HEK293 (cell line): ENCODE results near the gene DNAJC27.

Source experiments
- CTCF ChIA-PET: fragments of 350-600 bp; formaldehyde crosslinking; extraction: SDS; loops from one replicate; lab custom pipeline; 2021; ENCODE audit warnings: antibody characterized with exemption; lab: Yijun Ruan, JAX
- POLR2A ChIA-PET: fragments of 300-600 bp; formaldehyde crosslinking; extraction: SDS; loops from one replicate; lab custom pipeline; 2020; ENCODE audit warnings: antibody characterized with exemption, inconsistent platforms; lab: Yijun Ruan, JAX
- H3K27ac ChIP-seq: fragments of 200-500 bp; sonication (Bioruptor generic); 2 replicates; pipeline ENCODE4 v1.5.1; 2014; ENCODE audit warnings: low read depth, low read length, control low read depth, inconsistent platforms; ENCODE audit errors: extremely low read depth
- H3K36me3 ChIP-seq, 2 experiments: fragments of 200-500 bp in 1 of 2; sonication (Bioruptor generic) in 1 of 2; 1 replicate in 1 of 2; 2 replicates in 1 of 2; pipeline ENCODE4 v1.5.1; 2014 to 2017; ENCODE audit warnings: inconsistent platforms in 2 of 2, low read length in 2 of 2; ENCODE audit not compliant: control insufficient read depth in 2 of 2, insufficient read depth in 1 of 2
- H3K4me1 ChIP-seq: fragments of 200-500 bp; sonication (Bioruptor generic); 2 replicates; pipeline ENCODE4 v1.5.1; 2014; ENCODE audit warnings: mild to moderate bottlenecking, low read length, inconsistent platforms; ENCODE audit not compliant: control insufficient read depth, insufficient read depth
- H3K4me3 ChIP-seq: 2 replicates; pipeline ENCODE4 v1.5.1; 2011; ENCODE audit warnings: low read depth, mild to moderate bottlenecking, control low read depth, low read length, moderate library complexity
- H3K9me3 ChIP-seq: fragments of 200-500 bp; sonication (Bioruptor generic); 2 replicates; pipeline ENCODE4 v1.5.1; 2014; ENCODE audit warnings: low read depth, low read length, inconsistent platforms; ENCODE audit not compliant: control insufficient read depth, insufficient read depth
- MEIS1 ChIP-seq: sonication (generic); formaldehyde crosslinking; IDR thresholded peaks from 2 replicates; pipeline ENCODE4 v1.8.1; 2022; ENCODE audit warnings: missing genetic modification reagents, mild to moderate bottlenecking, borderline replicate concordance
- MYNN ChIP-seq: fragments of 450-650 bp; formaldehyde crosslinking; IDR thresholded peaks from 2 replicates; pipeline ENCODE4 v1.5.1; 2016; ENCODE audit warnings: missing biosample characterization, missing genetic modification characterization, borderline replicate concordance
- PRDM2 ChIP-seq: fragments of 450-650 bp; formaldehyde crosslinking; IDR thresholded peaks from 2 replicates; pipeline ENCODE4 v1.5.1; 2016; ENCODE audit warnings: missing biosample characterization, missing genetic modification characterization, borderline replicate concordance
- ZBTB1 ChIP-seq: fragments of 450-650 bp; formaldehyde crosslinking; IDR thresholded peaks from 2 replicates; pipeline ENCODE4 v1.5.1; 2016; ENCODE audit warnings: missing biosample characterization, missing genetic modification characterization
- ZBTB10 ChIP-seq: fragments of 450-650 bp; formaldehyde crosslinking; IDR thresholded peaks from 2 replicates; pipeline ENCODE4 v1.5.1; 2016; ENCODE audit warnings: missing biosample characterization, missing genetic modification characterization
- ZBTB49 ChIP-seq: fragments of 450-650 bp; formaldehyde crosslinking; IDR thresholded peaks from 2 replicates; pipeline ENCODE4 v1.5.1; 2016; ENCODE audit warnings: missing biosample characterization, missing genetic modification characterization, low read depth
- ZBTB6 ChIP-seq: fragments of 450-650 bp; formaldehyde crosslinking; IDR thresholded peaks from 2 replicates; pipeline ENCODE4 v1.5.1; 2017; ENCODE audit warnings: missing biosample characterization, missing genetic modification characterization
- ZNF121 ChIP-seq: fragments of 450-650 bp; formaldehyde crosslinking; IDR thresholded peaks from 2 replicates; pipeline ENCODE4 v1.5.1; 2016; ENCODE audit warnings: missing biosample characterization, missing genetic modification characterization
- ZNF133 ChIP-seq: fragments of 450-650 bp; formaldehyde crosslinking; IDR thresholded peaks from 2 replicates; pipeline ENCODE4 v1.5.1; 2016; ENCODE audit warnings: missing biosample characterization, missing genetic modification characterization
- ZNF184 ChIP-seq: fragments of 450-650 bp; IDR thresholded peaks from 2 replicates; pipeline ENCODE4 v1.5.1; 2018; ENCODE audit warnings: missing biosample characterization, mild to moderate bottlenecking, missing genetic modification characterization
- ZNF214 ChIP-seq: fragments of 450-650 bp; formaldehyde crosslinking; IDR thresholded peaks from 2 replicates; pipeline ENCODE4 v1.5.1; 2017; ENCODE audit warnings: missing biosample characterization, mild to moderate bottlenecking, missing genetic modification characterization, borderline replicate concordance
- ZNF324 ChIP-seq: fragments of 450-650 bp; formaldehyde crosslinking; IDR thresholded peaks from 2 replicates; pipeline ENCODE4 v1.5.1; 2016; ENCODE audit warnings: missing biosample characterization, missing genetic modification characterization
- ZNF341 ChIP-seq: fragments of 450-650 bp; formaldehyde crosslinking; IDR thresholded peaks from 2 replicates; pipeline ENCODE4; 2016; ENCODE audit warnings: low read depth, missing biosample characterization, missing genetic modification characterization
- ZNF354C ChIP-seq: fragments of 450-650 bp; formaldehyde crosslinking; IDR thresholded peaks from 2 replicates; pipeline ENCODE4 v1.5.1; 2016; ENCODE audit warnings: missing biosample characterization, missing genetic modification characterization, low read depth, borderline replicate concordance
- ZNF391 ChIP-seq: fragments of 450-650 bp; formaldehyde crosslinking; IDR thresholded peaks from 2 replicates; pipeline ENCODE4 v1.5.1; 2016; ENCODE audit warnings: low read depth, missing biosample characterization, missing genetic modification characterization, borderline replicate concordance
- ZNF404 ChIP-seq: fragments of 450-650 bp; formaldehyde crosslinking; IDR thresholded peaks from 2 replicates; pipeline ENCODE4 v1.5.1; 2017; ENCODE audit warnings: missing biosample characterization, missing genetic modification characterization
- ZNF416 ChIP-seq: fragments of 450-650 bp; formaldehyde crosslinking; IDR thresholded peaks from 2 replicates; pipeline ENCODE4 v1.5.1; 2016; ENCODE audit warnings: missing biosample characterization, missing genetic modification characterization
- ZNF658 ChIP-seq: fragments of 450-650 bp; formaldehyde crosslinking; IDR thresholded peaks from 2 replicates; pipeline ENCODE4; 2016; ENCODE audit warnings: missing biosample characterization, missing genetic modification characterization
- ZNF664 ChIP-seq: fragments of 450-650 bp; formaldehyde crosslinking; IDR thresholded peaks from 2 replicates; pipeline ENCODE4 v1.5.1; 2016; ENCODE audit warnings: missing biosample characterization, missing genetic modification characterization
- ZNF777 ChIP-seq: fragments of 450-650 bp; formaldehyde crosslinking; IDR thresholded peaks from 2 replicates; pipeline ENCODE4 v1.5.1; 2017; ENCODE audit warnings: missing biosample characterization, missing genetic modification characterization, borderline replicate concordance
- ZSCAN5A ChIP-seq: fragments of 450-650 bp; formaldehyde crosslinking; IDR thresholded peaks from 2 replicates; pipeline ENCODE4 v1.5.1; 2016; ENCODE audit warnings: missing biosample characterization, missing genetic modification characterization

The DNAJC27 gene

GRCh38 chr2:24923106-24923505 lies 48.6 kb downstream of the DNAJC27 start:
- POLR2A ChIA-PET, result no interaction called here
- Histone ChIP-seq H3K4me1 (no peaks in the 10 kb centered on the region; the same call in 1 of the 2 replicates), H3K9me3 (no peaks in the 10 kb centered on the region), H3K27ac (no peak overlapping the region), H3K4me3 (no peak overlapping the region), H3K36me3 (peaks cover 0 to 6% of the 10 kb centered on the region in 2 experiments; a peak in 1 of 3 replicates)
- CTCF ChIA-PET, result no interaction called here
- TF ChIP-seq ZNF404 (tag by site-specific recombination), result no peak
- TF ChIP-seq MEIS1 (CRISPR knock-in tag), result no peak
- no peak for TF ChIP-seq ZNF658 (tag by site-specific recombination)
- TF ChIP-seq ZSCAN5A (tag by site-specific recombination), result no peak
- TF ChIP-seq ZNF121 (tag by site-specific recombination), result no peak
- TF ChIP-seq ZNF354C (tag by site-specific recombination), result no peak
- TF ChIP-seq ZNF664 (tag by site-specific recombination), result no peak
- no peak for TF ChIP-seq MYNN (tag by site-specific recombination)
- TF ChIP-seq ZNF133 (tag by site-specific recombination), result no peak
- TF ChIP-seq ZNF416, result no peak
- TF ChIP-seq ZNF777, result no peak
- no peak for TF ChIP-seq ZBTB1
- TF ChIP-seq ZBTB6, result no peak
- no peak for TF ChIP-seq ZNF341 (tag by site-specific recombination)
- no peak for TF ChIP-seq ZNF324 (tag by site-specific recombination)
- no peak for TF ChIP-seq ZBTB10
- TF ChIP-seq ZBTB49, result no peak
- no peak for TF ChIP-seq ZNF391 (tag by site-specific recombination)

GRCh38 chr2:24922556-24922955 lies 49.2 kb downstream of the DNAJC27 start:
- H3K27ac ChIP-seq, result no peak overlapping the region
- no peaks in the 10 kb centered on the region; the same call in 1 of the 2 replicates for H3K4me1 ChIP-seq
- no peaks in the 10 kb centered on the region for H3K9me3 ChIP-seq
- no peak overlapping the region for H3K4me3 ChIP-seq
- H3K36me3 ChIP-seq, result peaks cover 0 to 12% of the 10 kb centered on the region in 2 experiments; a peak in 1 of 3 replicates
- POLR2A ChIA-PET, result no interaction called here
- CTCF ChIA-PET, result no interaction called here
- TF ChIP-seq PRDM2, result no peak
- no peak for TF ChIP-seq ZNF184
- no peak for TF ChIP-seq ZNF214
